GM12874 (cell line): Measurements from ENCODE around the gene SIM1.

Experiments used
- CTCF ChIP-seq: IDR thresholded peaks from 2 replicates; pipeline ENCODE4 v1.5.1; 2011; ENCODE audit warnings: low read depth, mild to moderate bottlenecking, control low read depth, low read length, moderate library complexity; ENCODE audit not compliant: insufficient read depth

SIM1 gene

GRCh38 chr6:100493206-100493888 is 28.6 kb upstream of the SIM1 start:
- TF ChIP-seq CTCF = no peak

GRCh38 chr6:100491952-100492670 is 27.4 kb upstream of the SIM1 start:
- TF ChIP-seq CTCF = no peak

- no peak for TF ChIP-seq CTCF
Measured at GRCh38 chr6:100490065-100490464, 25.3 kb upstream of the SIM1 start.

GRCh38 chr6:100488244-100488643 is 23.5 kb upstream of the SIM1 start:
- no peak for TF ChIP-seq CTCF

- TF ChIP-seq CTCF = no peak
Measured at GRCh38 chr6:100487638-100488037, 22.9 kb upstream of the SIM1 start.

GRCh38 chr6:100485268-100485667 is 20.5 kb upstream of the SIM1 start:
- TF ChIP-seq CTCF = no peak

GRCh38 chr6:100484474-100484873 is 19.8 kb upstream of the SIM1 start:
- no peak for TF ChIP-seq CTCF
